Mononuclear cell (primary cell): ENCODE data around the gene RNF224. TPM values are rescaled to one million over a fixed set of nuclear protein-coding genes. Genes with fewer than 3 reads are reported as not detected.
A peak's percentile ranks its signal among the peaks of the same experiment; 100 is the strongest.

Experiments used
- H3K27me3 ChIP-seq: 2 replicates; pipeline ENCODE4 v1.6.0; 2011; ENCODE audit warnings: low read length, control low read depth; ENCODE audit not compliant: insufficient read depth
- H3K4me1 ChIP-seq: 2 replicates; pipeline ENCODE4 v1.5.1; 2011; ENCODE audit warnings: mild to moderate bottlenecking, low read length, control low read depth; ENCODE audit not compliant: insufficient read depth
- H3K4me3 ChIP-seq: 2 replicates; pipeline ENCODE4 v1.5.1; 2011; ENCODE audit warnings: mild to moderate bottlenecking, low read length, moderate library complexity
- H3K9me3 ChIP-seq: 2 replicates; pipeline ENCODE4 v1.5.1; 2011; ENCODE audit warnings: low read depth, mild to moderate bottlenecking, control low read depth, low read length
- total RNA-seq: library from RNA; depleted of rRNA; stranded (reverse); fragments of >200 nt; gene quantifications from one replicate; pipeline ENCODE4 v1.2.3, GENCODE V29; 2012

Gene RNF224
- total RNA-seq, 1 donor: 0.10 TPM

GRCh38 chr9:137199411-137200121 is 27.7 kb upstream of the RNF224 start:
- no peaks in the 10 kb centered on the region for H3K27me3 ChIP-seq
- no peaks in the 10 kb centered on the region for H3K9me3 ChIP-seq
- H3K4me3 ChIP-seq: no peak overlapping the region
- peaks cover 36% of the 10 kb centered on the region for H3K4me1 ChIP-seq

GRCh38 chr9:137200311-137201204 is 26.7 kb upstream of the RNF224 start, which contains the start of gene TPRN:
TSS of gene TPRN (minus strand) at chr9:137200741. CDS start at chr9:137200711, 30 bp downstream.
- H3K27me3 ChIP-seq: no peaks in the 10 kb centered on the region
- no peaks in the 10 kb centered on the region for H3K9me3 ChIP-seq
- H3K4me1 ChIP-seq: peaks cover 43% of the 10 kb centered on the region
- peak within 1 kb of the TSS; percentile 57 for H3K4me3 ChIP-seq

- Histone ChIP-seq H3K9me3 (no peaks in the 10 kb centered on the region), H3K4me1 (peaks cover 50% of the 10 kb centered on the region), H3K4me3 (peak overlapping the region; percentile 57), H3K27me3 (no peaks in the 10 kb centered on the region)
Measured at GRCh38 chr9:137201205-137201868, 26.0 kb upstream of the RNF224 start.

- H3K4me1 ChIP-seq: peaks cover 57% of the 10 kb centered on the region
- H3K4me3 ChIP-seq: no peak overlapping the region
- no peaks in the 10 kb centered on the region for H3K27me3 ChIP-seq
- no peaks in the 10 kb centered on the region for H3K9me3 ChIP-seq
Measured at GRCh38 chr9:137202966-137203365, 24.3 kb upstream of the RNF224 start.

GRCh38 chr9:137204731-137205125 is 22.6 kb upstream of the RNF224 start:
- Histone ChIP-seq H3K4me3 (peak overlapping the region; percentile 94), H3K4me1 (peaks cover 44% of the 10 kb centered on the region), H3K9me3 (no peaks in the 10 kb centered on the region), H3K27me3 (no peaks in the 10 kb centered on the region)

GRCh38 chr9:137205126-137206069 is 21.9 kb upstream of the RNF224 start, which contains the start of the genes NDOR1 and TMEM203:
TSS of gene NDOR1 (plus strand) at chr9:137205700. CDS start at chr9:137205778, 78 bp downstream.
TSS of gene TMEM203 (minus strand) at chr9:137205648. CDS start at chr9:137205414, 234 bp downstream.
- Histone ChIP-seq H3K27me3 (no peaks in the 10 kb centered on the region), H3K4me1 (peaks cover 44% of the 10 kb centered on the region), H3K4me3 (peak within 1 kb of the TSS; percentile 94), H3K9me3 (no peaks in the 10 kb centered on the region)

- no peaks in the 10 kb centered on the region for H3K9me3 ChIP-seq
- H3K4me3 ChIP-seq: no peak overlapping the region
- peaks cover 38% of the 10 kb centered on the region for H3K4me1 ChIP-seq
- H3K27me3 ChIP-seq: no peaks in the 10 kb centered on the region
Measured at GRCh38 chr9:137206602-137207001, 20.7 kb upstream of the RNF224 start.

GRCh38 chr9:137211532-137211931 is 15.8 kb upstream of the RNF224 start:
- no peak overlapping the region for H3K4me3 ChIP-seq
- H3K9me3 ChIP-seq: no peaks in the 10 kb centered on the region
- no peaks in the 10 kb centered on the region for H3K27me3 ChIP-seq
- H3K4me1 ChIP-seq: peaks cover 5% of the 10 kb centered on the region

- Histone ChIP-seq H3K27me3 (no peaks in the 10 kb centered on the region), H3K4me3 (no peak overlapping the region), H3K9me3 (no peaks in the 10 kb centered on the region), H3K4me1 (no peaks in the 10 kb centered on the region)
Measured at GRCh38 chr9:137212520-137212919, 14.8 kb upstream of the RNF224 start.

GRCh38 chr9:137213160-137214060 is 13.9 kb upstream of the RNF224 start:
- Histone ChIP-seq H3K4me1 (no peaks in the 10 kb centered on the region), H3K4me3 (no peak overlapping the region), H3K9me3 (no peaks in the 10 kb centered on the region)

GRCh38 chr9:137214620-137215019 is 12.7 kb upstream of the RNF224 start:
- H3K4me3 ChIP-seq: no peak overlapping the region
- H3K4me1 ChIP-seq: no peaks in the 10 kb centered on the region
- no peaks in the 10 kb centered on the region for H3K27me3 ChIP-seq
- H3K9me3 ChIP-seq: no peaks in the 10 kb centered on the region

More at GRCh38 chr9:137213160-137214060, 13.9 kb upstream of the RNF224 start:
- no peaks in the 10 kb centered on the region for H3K27me3 ChIP-seq

GRCh38 chr9:137215196-137215986 is 11.9 kb upstream of the RNF224 start:
- H3K4me1 ChIP-seq: no peaks in the 10 kb centered on the region

More at GRCh38 chr9:137215196-137215986, 11.9 kb upstream of the RNF224 start:
- Histone ChIP-seq H3K9me3 (no peaks in the 10 kb centered on the region), H3K4me3 (no peak overlapping the region), H3K27me3 (no peaks in the 10 kb centered on the region)
